Mononuclear cell (primary cell): ENCODE measurements around the gene LMO7. TPM values are rescaled to one million over a fixed set of nuclear protein-coding genes. Genes with fewer than 3 reads are reported as not detected.

Source experiments
- H3K27me3 ChIP-seq: 2 replicates; pipeline ENCODE4 v1.6.0; 2011; ENCODE audit warnings: low read length, control low read depth; ENCODE audit not compliant: insufficient read depth
- H3K4me1 ChIP-seq: 2 replicates; pipeline ENCODE4 v1.5.1; 2011; ENCODE audit warnings: mild to moderate bottlenecking, low read length, control low read depth; ENCODE audit not compliant: insufficient read depth
- H3K4me3 ChIP-seq: 2 replicates; pipeline ENCODE4 v1.5.1; 2011; ENCODE audit warnings: mild to moderate bottlenecking, low read length, moderate library complexity
- H3K9me3 ChIP-seq: 2 replicates; pipeline ENCODE4 v1.5.1; 2011; ENCODE audit warnings: low read depth, mild to moderate bottlenecking, control low read depth, low read length
- total RNA-seq: library from RNA; depleted of rRNA; stranded (reverse); fragments of >200 nt; gene quantifications from one replicate; pipeline ENCODE4 v1.2.3, GENCODE V29; 2012

LMO7 gene
- total RNA-seq, 1 donor, result 18.4 TPM

- H3K4me3 ChIP-seq, result no peak overlapping the region
- H3K4me1 ChIP-seq, result no peaks in the 10 kb centered on the region
- no peaks in the 10 kb centered on the region for H3K9me3 ChIP-seq
- no peaks in the 10 kb centered on the region for H3K27me3 ChIP-seq
Measured at GRCh38 chr13:75797239-75797638, 161.1 kb downstream of the LMO7 start.

DNA sequence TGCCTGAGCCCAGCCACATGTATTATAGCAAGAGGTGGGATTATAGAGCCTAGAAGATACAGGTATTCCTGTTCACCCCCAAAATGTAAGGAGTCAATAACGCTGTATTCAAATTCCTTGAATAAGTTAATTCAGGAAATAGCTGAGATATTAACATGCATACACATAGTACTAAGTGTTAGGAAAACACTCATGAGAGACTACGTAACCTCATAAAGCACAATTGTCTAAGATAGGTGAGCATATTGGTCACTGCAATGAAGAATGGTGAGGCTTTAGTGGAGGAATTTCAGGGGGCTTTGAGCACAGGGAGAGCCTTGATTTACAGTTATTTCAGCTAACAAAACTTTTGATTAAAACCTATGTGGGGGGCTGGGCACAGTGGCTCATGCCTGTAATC lies 161.6 kb downstream of the LMO7 start:
- no peaks in the 10 kb centered on the region for H3K9me3 ChIP-seq
- H3K27me3 ChIP-seq, result no peaks in the 10 kb centered on the region
- H3K4me1 ChIP-seq, result no peaks in the 10 kb centered on the region
- H3K4me3 ChIP-seq, result no peak overlapping the region

DNA sequence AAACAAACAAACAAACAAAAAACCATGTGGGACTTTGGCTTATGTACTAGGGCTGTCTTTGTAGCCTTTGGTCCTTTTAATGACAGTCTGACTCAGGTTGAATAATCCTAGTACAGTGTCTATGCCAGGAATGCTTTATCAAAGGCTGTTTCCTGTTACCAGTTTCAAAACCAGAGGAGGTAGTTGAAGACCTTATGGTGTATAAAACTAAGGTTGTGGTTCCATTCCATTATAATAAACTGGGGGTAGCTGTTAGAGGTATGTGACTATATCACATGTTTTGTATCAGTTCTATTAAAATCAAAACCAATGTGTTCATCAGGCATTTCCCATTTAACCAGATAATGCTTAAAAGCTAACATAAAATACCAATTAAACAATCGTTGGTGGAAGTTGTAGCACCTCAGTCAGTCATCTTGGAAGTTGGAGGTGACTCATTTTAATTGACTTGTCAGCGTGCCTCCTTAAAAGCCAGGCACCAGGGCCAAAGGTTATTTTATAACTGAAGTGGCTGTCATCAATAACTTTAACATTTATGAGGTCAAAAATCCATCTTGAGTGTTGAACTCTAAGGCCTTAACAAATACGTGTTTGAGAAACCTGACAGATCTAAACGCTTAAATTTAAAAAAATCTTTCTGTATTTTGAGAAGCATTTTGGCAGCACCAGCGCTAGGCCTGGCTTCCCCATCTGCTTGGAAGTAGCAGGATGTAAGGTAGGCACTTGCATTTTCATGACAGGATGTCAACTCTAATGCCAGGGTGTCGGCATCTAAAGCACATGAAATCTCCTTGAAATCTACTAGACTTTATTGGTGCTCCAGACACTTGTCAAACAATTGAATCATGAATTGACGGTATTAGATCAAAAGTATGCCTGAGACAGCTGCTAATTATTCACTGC lies 162.5 kb downstream of the LMO7 start:
- no peaks in the 10 kb centered on the region for H3K9me3 ChIP-seq
- H3K4me1 ChIP-seq, result no peaks in the 10 kb centered on the region
- no peak overlapping the region for H3K4me3 ChIP-seq
- no peaks in the 10 kb centered on the region for H3K27me3 ChIP-seq

- no peaks in the 10 kb centered on the region for H3K27me3 ChIP-seq
- no peaks in the 10 kb centered on the region for H3K4me1 ChIP-seq
- no peaks in the 10 kb centered on the region for H3K9me3 ChIP-seq
- H3K4me3 ChIP-seq, result no peak overlapping the region
Measured at GRCh38 chr13:75800545-75800944, 164.4 kb downstream of the LMO7 start.

DNA sequence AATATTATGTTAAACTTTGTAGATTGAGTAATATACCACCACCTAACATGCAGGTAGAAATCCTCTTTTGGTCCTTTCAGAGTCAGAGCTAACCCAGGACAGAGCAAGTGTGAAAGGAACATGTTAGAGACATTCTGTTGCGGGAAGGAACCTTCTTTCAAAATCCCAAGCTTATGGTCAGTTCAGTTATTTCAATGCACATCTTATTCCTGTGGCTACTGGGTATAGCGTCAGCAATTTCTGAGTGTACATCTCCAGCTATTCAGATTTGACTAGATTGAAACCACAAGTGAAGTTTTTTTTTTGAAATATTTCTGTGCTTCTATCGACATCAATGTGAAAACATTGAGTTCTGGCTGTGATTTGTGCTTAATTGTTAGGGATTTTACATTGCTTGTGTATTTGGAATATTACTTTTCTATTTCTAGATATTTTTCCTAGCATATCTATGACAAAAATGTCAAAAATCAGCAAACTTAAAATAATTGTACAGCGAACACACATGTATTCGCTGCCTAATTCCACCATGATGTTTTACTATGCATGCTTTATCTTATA lies 165.3 kb downstream of the LMO7 start:
- no peak overlapping the region for H3K4me3 ChIP-seq
- no peaks in the 10 kb centered on the region for H3K27me3 ChIP-seq
- H3K9me3 ChIP-seq, result no peaks in the 10 kb centered on the region
- H3K4me1 ChIP-seq, result no peaks in the 10 kb centered on the region

GRCh38 chr13:75802161-75802560 lies 166.0 kb downstream of the LMO7 start:
- Histone ChIP-seq H3K4me1 (no peaks in the 10 kb centered on the region), H3K9me3 (no peaks in the 10 kb centered on the region), H3K27me3 (no peaks in the 10 kb centered on the region), H3K4me3 (no peak overlapping the region)

DNA sequence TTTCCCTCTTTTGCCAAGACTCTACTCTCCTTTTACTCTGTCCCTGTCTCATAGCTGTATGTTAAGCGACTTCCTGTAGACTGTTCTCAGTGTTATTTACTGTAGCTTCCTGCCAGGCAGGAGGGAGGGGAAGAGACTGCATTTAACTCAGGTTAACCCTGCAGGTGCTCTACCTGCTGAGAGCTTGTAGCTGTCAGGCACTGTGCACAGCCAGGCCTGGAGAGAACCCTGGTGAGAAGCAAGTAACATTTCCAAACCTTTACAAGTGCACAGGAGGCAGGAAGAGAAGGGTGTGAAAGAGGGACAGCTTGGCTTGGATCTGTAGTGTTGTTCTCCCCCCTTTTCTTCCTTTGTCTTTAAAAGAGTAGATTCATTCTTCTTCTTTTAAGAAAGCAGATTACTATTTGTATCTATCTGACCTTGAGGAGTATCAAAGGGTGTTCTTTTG lies 167.1 kb downstream of the LMO7 start:
- no peaks in the 10 kb centered on the region for H3K9me3 ChIP-seq
- H3K27me3 ChIP-seq, result no peaks in the 10 kb centered on the region
- no peak overlapping the region for H3K4me3 ChIP-seq
- no peaks in the 10 kb centered on the region for H3K4me1 ChIP-seq

DNA sequence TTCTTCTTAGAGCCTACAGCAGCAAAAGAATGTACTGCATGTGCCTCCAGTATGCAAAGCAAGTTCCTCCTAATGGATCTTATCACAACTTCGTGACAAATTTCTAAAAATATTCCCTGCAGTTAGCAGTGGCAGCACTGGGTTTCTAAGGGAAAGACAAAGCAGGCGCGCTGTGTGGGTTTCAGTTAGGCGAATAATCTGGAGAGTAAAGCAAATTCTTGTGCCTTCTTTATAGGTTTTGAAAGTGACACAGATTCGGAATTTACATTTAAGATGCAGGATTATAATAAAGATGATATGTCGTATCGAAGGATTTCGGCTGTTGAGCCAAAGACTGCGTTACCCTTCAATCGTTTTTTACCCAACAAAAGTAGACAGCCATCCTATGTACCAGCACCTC lies 167.9 kb downstream of the LMO7 start:
- no peaks in the 10 kb centered on the region for H3K4me1 ChIP-seq
- no peak overlapping the region for H3K4me3 ChIP-seq
- no peaks in the 10 kb centered on the region for H3K9me3 ChIP-seq
- H3K27me3 ChIP-seq, result no peaks in the 10 kb centered on the region

GRCh38 chr13:75804605-75805004 lies 168.5 kb downstream of the LMO7 start:
- Histone ChIP-seq H3K4me3 (no peak overlapping the region), H3K4me1 (no peaks in the 10 kb centered on the region), H3K9me3 (no peaks in the 10 kb centered on the region), H3K27me3 (no peaks in the 10 kb centered on the region)

DNA sequence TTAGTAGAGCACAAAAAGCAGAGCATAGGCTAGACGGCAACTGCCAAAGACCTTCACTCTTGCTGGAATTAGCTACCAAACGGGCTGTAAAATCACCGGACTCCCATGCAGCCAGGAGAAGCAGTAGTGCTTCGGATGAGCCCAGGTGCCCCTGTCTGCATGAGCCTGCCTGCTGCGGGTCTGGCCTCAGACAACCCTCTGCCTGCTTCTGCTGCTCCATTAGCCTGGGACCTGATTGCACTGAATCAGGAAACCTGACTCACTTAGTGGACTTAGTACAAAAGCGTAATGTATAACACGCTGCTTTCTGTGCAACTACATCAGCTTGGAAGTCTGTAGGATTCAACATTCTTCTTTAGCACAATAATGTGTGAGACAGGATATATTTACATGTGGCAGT lies 170.0 kb downstream of the LMO7 start:
- H3K27me3 ChIP-seq, result no peaks in the 10 kb centered on the region

DNA sequence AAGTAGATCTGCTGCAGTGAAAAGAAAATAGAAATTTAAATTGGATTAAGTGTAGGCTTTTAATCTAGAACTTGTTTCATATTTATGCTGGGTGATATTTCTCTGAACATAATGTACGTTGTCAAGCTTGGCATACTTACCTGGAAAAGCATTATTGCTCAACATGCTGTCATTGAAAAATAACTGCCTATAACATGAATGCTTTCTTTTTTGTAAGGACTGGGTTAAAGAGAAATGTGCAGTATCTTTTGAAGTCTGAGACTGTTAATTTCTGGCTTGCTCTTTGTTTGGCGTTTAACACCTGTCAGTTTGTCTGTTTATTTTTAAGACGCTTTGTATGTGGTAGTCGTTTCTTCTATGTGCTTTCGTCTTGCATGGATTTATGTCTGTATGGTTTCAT lies 175.2 kb downstream of the LMO7 start:
- Histone ChIP-seq H3K9me3 (no peaks in the 10 kb centered on the region), H3K4me1 (no peaks in the 10 kb centered on the region), H3K4me3 (no peak overlapping the region), H3K27me3 (no peaks in the 10 kb centered on the region)

More for the DNA sequence above, 170.0 kb downstream of the LMO7 start:
- Histone ChIP-seq H3K4me3 (no peak overlapping the region), H3K9me3 (no peaks in the 10 kb centered on the region), H3K4me1 (no peaks in the 10 kb centered on the region)

DNA sequence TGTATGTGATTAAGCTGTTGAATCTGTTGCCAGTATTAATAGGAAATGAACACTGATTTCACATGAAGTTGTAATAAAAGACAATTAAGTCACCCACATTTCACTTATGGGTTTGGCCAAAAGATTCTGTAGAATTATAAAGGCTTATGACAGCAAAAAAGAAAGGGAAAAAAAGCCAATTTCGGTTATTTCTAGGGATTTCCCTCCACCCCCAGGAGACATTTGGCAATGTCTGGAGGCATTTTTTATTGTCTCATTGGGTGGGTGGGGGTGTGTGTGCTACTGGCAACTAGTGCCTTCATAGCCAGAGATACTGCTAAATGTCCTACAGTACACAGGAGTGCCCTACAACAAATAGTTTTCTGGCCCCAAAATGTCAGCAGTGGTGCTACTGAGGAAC lies 175.7 kb downstream of the LMO7 start:
- no peaks in the 10 kb centered on the region for H3K27me3 ChIP-seq

GRCh38 chr13:75812751-75813181 lies 176.6 kb downstream of the LMO7 start:
- Histone ChIP-seq H3K9me3 (no peaks in the 10 kb centered on the region), H3K4me1 (no peaks in the 10 kb centered on the region), H3K27me3 (no peaks in the 10 kb centered on the region), H3K4me3 (no peak overlapping the region)

More for the DNA sequence above, 175.7 kb downstream of the LMO7 start:
- Histone ChIP-seq H3K9me3 (no peaks in the 10 kb centered on the region), H3K4me1 (no peaks in the 10 kb centered on the region), H3K4me3 (no peak overlapping the region)

GRCh38 chr13:75813323-75813722 lies 177.2 kb downstream of the LMO7 start:
- Histone ChIP-seq H3K9me3 (no peaks in the 10 kb centered on the region), H3K27me3 (no peaks in the 10 kb centered on the region), H3K4me3 (no peak overlapping the region), H3K4me1 (no peaks in the 10 kb centered on the region)

DNA sequence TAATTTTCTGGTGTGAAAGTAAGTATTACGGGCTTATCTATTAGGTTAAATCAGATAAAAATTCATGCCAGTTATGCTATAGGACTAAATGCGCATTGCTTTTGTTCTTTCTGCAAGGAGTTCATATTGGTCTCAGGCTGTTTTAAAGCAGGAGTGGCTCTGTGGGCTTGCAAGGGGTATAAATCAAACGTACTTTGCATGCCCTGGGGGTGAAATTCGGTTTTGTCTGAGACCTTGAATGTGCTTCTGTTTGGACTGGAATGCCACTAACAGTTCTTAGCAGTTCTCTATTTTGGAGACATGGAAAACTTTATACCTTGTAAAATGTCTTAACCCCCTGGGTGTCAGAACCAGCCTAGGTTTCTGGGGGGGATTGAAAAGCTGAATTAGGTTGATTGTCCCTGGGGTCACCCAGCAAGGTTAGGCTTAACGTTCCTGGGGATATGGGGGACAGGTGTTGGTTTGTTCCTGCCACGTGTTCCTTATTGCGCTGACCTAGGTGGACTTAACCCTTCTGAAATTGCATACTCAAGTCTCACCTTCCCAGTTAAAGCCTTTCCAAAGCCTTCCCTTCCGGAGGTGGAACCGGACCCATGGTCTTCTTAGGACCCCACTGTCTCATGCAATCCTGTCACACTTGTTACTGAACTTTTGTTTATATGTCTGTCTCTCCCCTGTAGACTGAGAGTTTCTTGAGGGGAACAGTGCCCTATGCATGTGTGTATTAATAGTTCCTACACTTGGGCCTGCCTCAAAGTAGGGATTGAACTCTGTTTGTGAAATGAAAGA lies 182.2 kb downstream of the LMO7 start:
- Histone ChIP-seq H3K9me3 (no peaks in the 10 kb centered on the region), H3K4me3 (no peak overlapping the region), H3K27me3 (no peaks in the 10 kb centered on the region)

More for the DNA sequence above, 182.2 kb downstream of the LMO7 start:
- H3K4me1 ChIP-seq, result no peaks in the 10 kb centered on the region
